ENCODE measurements around the gene DUSP15. TPM values are rescaled to one million over a fixed set of nuclear protein-coding genes. Genes with fewer than 3 reads are reported as not detected.

DUSP15 gene
- total and polyA plus RNA-seq, 2 of the 4 experiments (the other 2 are of a cell fraction): not detected

- in situ Hi-C loops (cut with MboI; ENCODE audit: low sequenced_read_pairs) (no loop called here), dilution Hi-C loops (cut with HindIII; ENCODE audit: low sequenced_read_pairs, unreplicated experiment) (no loop called here), intact Hi-C loops (cut with micrococcal nuclease) (no loop called here)
- CTCF ChIA-PET: no interaction called here
- Histone ChIP-seq H3K4ac (ENCODE audit: low read depth, low read length) (no peak overlapping the region), H2AK5ac (ENCODE audit: low read depth, low read length) (no peak overlapping the region), H2AFZ (replicated peaks; ENCODE audit: low read length, poor library complexity) (no peak overlapping the region), H3K79me1 (ENCODE audit: low read depth in 1 of 2, low read length in 2 of 2) (no peaks in the 10 kb centered on the region), H3K9me1 (ENCODE audit: insufficient read depth, low read length) (no peaks in the 10 kb centered on the region; the same call in 1 of the 2 replicates), H4K5ac (ENCODE audit: low read depth, low read length) (no peak overlapping the region), H3K4me3 (ENCODE audit: insufficient read depth, low read depth, low read length) (no peak overlapping the region), H3K4me2 (ENCODE audit: low read depth, low read length) (no peak overlapping the region), H2BK5ac (ENCODE audit: low read depth, low read length, poor library complexity, severe bottlenecking) (no peak overlapping the region), H3K18ac (ENCODE audit: low read depth, low read length) (no peak overlapping the region), H2AK9ac (replicated peaks; ENCODE audit: low read depth, low read length, poor library complexity) (no peak overlapping the region), H3K36me3 (ENCODE audit: control insufficient read depth, insufficient read depth, low read length) (no peaks in the 10 kb centered on the region), H4K91ac (ENCODE audit: insufficient read depth, low read depth, low read length) (no peak overlapping the region), H4K20me1 (ENCODE audit: insufficient read depth, low read length) (no peaks in the 10 kb centered on the region), H3K27me3 (ENCODE audit: control insufficient read depth, insufficient read depth, low read length) (peaks cover 26% of the 10 kb centered on the region), H2BK20ac (ENCODE audit: low read depth, low read length) (no peak overlapping the region), H4K8ac (ENCODE audit: low read depth in 2 of 2, low read length in 2 of 2) (no peak overlapping the region), H3K56ac (ENCODE audit: extremely low read depth, insufficient read depth, low read length) (no peak overlapping the region), H2BK120ac (ENCODE audit: low read depth, low read length) (no peak overlapping the region), H3K9me3 (ENCODE audit: control insufficient read depth, insufficient read depth, low read length) (no peaks in the 10 kb centered on the region), H3K4me1 (ENCODE audit: control insufficient read depth, insufficient read depth, low read length) (no peaks in the 10 kb centered on the region), H3K9ac (ENCODE audit: low read depth, low read length) (no peak overlapping the region), H3K14ac (replicated peaks; ENCODE audit: low read depth, low read length) (no peak overlapping the region), H3K27ac (ENCODE audit: insufficient read depth, low read length) (no peak overlapping the region), H2BK15ac (ENCODE audit: low read depth, low read length) (no peak overlapping the region), H3K23ac (ENCODE audit: low read depth, low read length) (no peak overlapping the region)
- TF ChIP-seq RFX5 (IDR thresholded peaks at IDR 0.05; ENCODE audit: low read depth, low read length): no peak
- no peak for TF ChIP-seq SMC3 (IDR thresholded peaks at IDR 0.05; ENCODE audit: low read depth, low read length)
- no peak for TF ChIP-seq ELK1 (IDR thresholded peaks at IDR 0.05; ENCODE audit: borderline replicate concordance, low read depth, low read length)
- no peak for TF ChIP-seq CEBPB (IDR thresholded peaks at IDR 0.05; ENCODE audit: low read depth, low read length)
- TF ChIP-seq POLR2A (IDR thresholded peaks at IDR 0.05; ENCODE audit: low read depth, low read length): no peak
- TF ChIP-seq MAFK (IDR thresholded peaks at IDR 0.05; ENCODE audit: low read depth, low read length): no peak
- TF ChIP-seq CTCF (conservative IDR thresholded peaks at IDR 0.05; ENCODE audit: low read depth, low read length): no peak
- no peak for TF ChIP-seq FOS (IDR thresholded peaks at IDR 0.05; ENCODE audit: low read depth, low read length)
- TF ChIP-seq RAD21 (IDR thresholded peaks at IDR 0.05; ENCODE audit: low read length): no peak
- no TSS peak for BruUV-seq (replicated peaks)
- no peak for DNase-seq
- no peak for ATAC-seq (ENCODE audit: low read depth)
- POLR2A ChIA-PET (ENCODE audit: unreplicated experiment): no interaction called here
- 89% methylated on average over 5 of the region's 11 CpGs; no CpG with 5 or more reads in 1 of the 2 experiments for WGBS, 2 experiments (ENCODE audit: extremely low coverage in 2 of 2, insufficient read length in 1 of 2)
Measured at GRCh38 chr20:31908424-31908823, 38.1 kb upstream of the DUSP15 start.
